ENCODE results near the gene RNF223.

GRCh38 chr1:1041873-1042272 lies 32.2 kb downstream of the RNF223 start:
- TF ChIP-seq CTCF (IDR thresholded peaks at IDR 0.05; ENCODE audit: low read length) (no peak), EZH2 (optimal IDR thresholded peaks at IDR 0.05; ENCODE audit: low read depth, low read length) (no peak), EZH2phosphoT487 (IDR thresholded peaks at IDR 0.05; ENCODE audit: low read length) (no peak)

Data from MM.1S (cell line).